HUDEP-2 (cell line): Measurements from ENCODE around the gene CRLF2.
"Not testable (repeated sequence)": the region's sequence is repeated elsewhere in the genome, so short reads cannot be mapped to it uniquely, and the experiment has no call there.

Source experiments
- DNase-seq, 76 experiments: peaks; one replicate each; lab custom pipeline; 2025; ENCODE audit not compliant: unreplicated experiment in 76 of 76; lab: John Stamatoyannopoulos, UW

Gene CRLF2

GRCh38 chrX:1212532-1212931 lies at the start of gene CRLF2:
TSS of gene CRLF2 (minus strand) at chrX:1212649. CDS start at chrX:1212634, 15 bp downstream.
- no peak for DNase-seq

- not testable (repeated sequence) for DNase-seq
These were observed 49.3 kb upstream of the CRLF2 start for GRCh38 chrX:1261771-1262170.

- no peak for DNase-seq
These were observed 48.8 kb upstream of the CRLF2 start for GRCh38 chrX:1261285-1261684.

- no peak for DNase-seq
These were observed 40.4 kb upstream of the CRLF2 start for GRCh38 chrX:1252861-1253260.

- no peak for DNase-seq
These were observed 36.8 kb upstream of the CRLF2 start for GRCh38 chrX:1249101-1249887.

- no peak for DNase-seq
These were observed 36.0 kb upstream of the CRLF2 start for GRCh38 chrX:1248331-1249061.

GRCh38 chrX:1246816-1247215 lies 34.4 kb upstream of the CRLF2 start:
- DNase-seq: peak in 55 of 76 experiments; percentile 0 to 66 (median 29)

GRCh38 chrX:1244164-1245076 lies 32.0 kb upstream of the CRLF2 start:
- no peak for DNase-seq

GRCh38 chrX:1242891-1243402 lies 30.5 kb upstream of the CRLF2 start:
- DNase-seq: no peak

GRCh38 chrX:1240551-1240950 lies 28.1 kb upstream of the CRLF2 start:
- DNase-seq: not testable (repeated sequence)

GRCh38 chrX:1239681-1240142 lies 27.3 kb upstream of the CRLF2 start:
- no peak for DNase-seq

GRCh38 chrX:1231850-1232465 lies 19.5 kb upstream of the CRLF2 start:
- DNase-seq: no peak

GRCh38 chrX:1228101-1228500 lies 15.7 kb upstream of the CRLF2 start:
- not testable (repeated sequence) for DNase-seq

- no peak for DNase-seq
These were observed 13.8 kb upstream of the CRLF2 start for GRCh38 chrX:1226249-1226648.

GRCh38 chrX:1224954-1225353 lies 12.5 kb upstream of the CRLF2 start:
- no peak for DNase-seq

GRCh38 chrX:1223242-1223600 lies 10.8 kb upstream of the CRLF2 start:
- DNase-seq: no peak

GRCh38 chrX:1222531-1223241 lies 10.2 kb upstream of the CRLF2 start:
- DNase-seq: no peak

- DNase-seq: no peak
These were observed 8.9 kb upstream of the CRLF2 start for GRCh38 chrX:1221296-1221845.

GRCh38 chrX:1218286-1218685 lies 5.8 kb upstream of the CRLF2 start:
- DNase-seq: no peak
